ENCODE data around the gene BMP8B.

- TF ChIP-seq CTCF (IDR thresholded peaks at IDR 0.05) (no peak), EZH2 (IDR thresholded peaks at IDR 0.05; ENCODE audit: borderline replicate concordance, insufficient read depth, low read depth, low read length, poor library complexity, severe bottlenecking) (no peak)
These were observed 11.8 kb upstream of the BMP8B start for GRCh38 chr1:39800471-39800835.

All from B cell (primary cell).